Heart left ventricle (tissue), 16 donors: ENCODE measurements around the gene SLC6A3. TPM values are rescaled to one million over a fixed set of nuclear protein-coding genes. Genes with fewer than 3 reads are reported as not detected.
"Not testable (repeated sequence)": the region's sequence is repeated elsewhere in the genome, so short reads cannot be mapped to it uniquely, and the experiment has no call there.

ENCODE experiments used
- ATAC-seq, 4 donors: fragments of 200-7000 bp; cut with Tn5 transposase; one replicate each; pipeline ENCODE4 v1.9.1; 2020 to 2022; ENCODE audit warnings: moderate library complexity in 4 of 4, mild to moderate bottlenecking in 3 of 4, moderate number of reproducible peaks in 1 of 4
- DNase-seq, 5 donors: peaks; one replicate each; pipeline ENCODE4 v3.0.0-alpha.2; 2020
- H3K27ac ChIP-seq, 12 donors: fragments of 200-600 bp; sonication (generic) in 4 of 12; one replicate each; pipeline versions ENCODE4 v1.5.0 to v1.8.0; 2016 to 2022; ENCODE audit warnings: mild to moderate bottlenecking in 2 of 12
- H3K27me3 ChIP-seq, 9 donors: fragments of 200-600 bp; sonication (generic) in 2 of 9; one replicate each; pipeline versions ENCODE4 v1.5.1 to v1.8.0; 2016 to 2022; ENCODE audit warnings: mild to moderate bottlenecking in 3 of 9
- H3K36me3 ChIP-seq, 9 donors: fragments of 200-600 bp; sonication (generic) in 2 of 9; one replicate each; pipeline versions ENCODE4 v1.5.0 to v1.8.0; 2018 to 2022; ENCODE audit warnings: mild to moderate bottlenecking in 2 of 9
- H3K4me1 ChIP-seq, 12 donors: fragments of 200-600 bp; sonication (generic) in 4 of 12; one replicate each; pipeline versions ENCODE4 v1.5.0 to v1.8.0; 2016 to 2022; ENCODE audit warnings: mild to moderate bottlenecking in 3 of 12
- H3K4me3 ChIP-seq, 12 donors: fragments of 200-600 bp; sonication (generic) in 4 of 12; one replicate each; pipeline versions ENCODE4 v1.5.0 to v1.8.0; 2017 to 2022; ENCODE audit warnings: mild to moderate bottlenecking in 9 of 12, moderate library complexity in 4 of 12
- H3K9me3 ChIP-seq, 12 donors: fragments of 200-600 bp; sonication (generic) in 4 of 12; one replicate each; pipeline versions ENCODE4 v1.5.0 to v1.8.0; 2016 to 2022; ENCODE audit warnings: mild to moderate bottlenecking in 1 of 12
- CTCF ChIP-seq, 12 donors: fragments of 200-600 bp; sonication (generic) in 4 of 12; IDR thresholded peaks; one replicate each; pipeline versions ENCODE4 v1.5.0 to v1.8.0; 2018 to 2022; ENCODE audit warnings: antibody characterized with exemption in 12 of 12, mild to moderate bottlenecking in 5 of 12
- POLR2A ChIP-seq, 2 donors: fragments of 450-650 bp; IDR thresholded peaks; one replicate each; pipeline ENCODE4 v1.6.1; 2017; ENCODE audit warnings: antibody characterized with exemption in 2 of 2, mild to moderate bottlenecking in 2 of 2, moderate library complexity in 2 of 2
- WGBS, 4 donors: extraction: QIAGEN DNeasy Blood & Tissue Kit in 2 of 4; methylation state at CpG; one replicate each; pipeline versions ENCODE4 v1.1.5 to v1.1.7; 2013 to 2018; 5-methylcytosine and 5-hydroxymethylcytosine counted together
- intact Hi-C, 10 donors: fragments of 100-400 bp; cut with DNase I; formaldehyde crosslinking; loops; one replicate each; pipeline versions ENCODE4 v1.11.1 to v1.14.2; 2022
- polyA plus RNA-seq, 2 donors: library from polyadenylated mRNA; stranded (reverse); fragments of 200-250 nt; gene quantifications; one replicate each; pipeline ENCODE4 v1.2.3, GENCODE V29; 2013
- total RNA-seq, 9 donors: library from RNA; depleted of rRNA in 2 of 9; stranded (reverse); fragments of >200 nt in 2 of 9; fragmentation: NEBNext Ultra II Directional in 3 of 9; extraction: Animal tissue kit (Norgen Biotek cat#: 25700) in 3 of 9; gene quantifications; one replicate each; pipeline versions ENCODE4 v1.1.0 to v1.2.4, GENCODE V29; 2016 to 2023
- donor health status: ischemic (EF 13 %, LVEDD 7.1; RV severe dilation, severe dysfunction).
- donor health status: healthy with polysubstance abuse.
- donor health status: DM: no; HTN: yes; CAD: no.
- donor health status: DM: no; HTN: no; CAD: no.
- donor health status: ischemic (EF 25% LVEDD 6.9; RV normal size, moderate dysfunction).
- donor health status: ischemic (EF 25% LVEDD 5.7; RV mildly dilated, moderate dysfunction).
- donor health status: healthy.
- donor health status: DM: yes; HTN: yes; CAD: no.
- donor health status: ischemic (EF 35%, LVEDD 5.7; RV mildly dilated, moderate dysfunction).
- donor health status: nonischemic (EF 11% LVEDD 7.7; RV severe dilation, severe dysfunction).
- donor health status: DM: yes; HTN: yes; CAD: no.
- donor health status: PGD.
- donor health status: ischemic (EF 29% LVEDD 5.4; RV normal size, mild dysfunction).
- donor health status: nonischemic (EF 23%, LVEDD 6.1; RV moderate dilation, normal function).

Gene SLC6A3
- total and polyA plus RNA-seq, 11 donors = 0.06 to 0.29 (median 0.11) TPM; not detected in 7

GRCh38 chr5:1374679-1375055, 70.6 kb downstream of the SLC6A3 start:
- H3K27me3 ChIP-seq = peaks cover 0 to 18% (median 3%) of the 10 kb centered on the region in 9 donors
- ATAC-seq (no peak), DNase-seq (no peak)
- no peaks in the 10 kb centered on the region for H3K9me3 ChIP-seq
- intact Hi-C loops = no loop called here
- TF ChIP-seq POLR2A (IDR thresholded peaks at IDR 0.05) (no peak), CTCF (IDR thresholded peaks at IDR 0.05) (no peak)
- 47 to 59% (median 50%) methylated on average over 6 of the region's 6 CpGs for WGBS, 4 donors
- H3K27ac ChIP-seq = no peak overlapping the region
- H3K4me1 ChIP-seq = no peaks in the 10 kb centered on the region
- H3K4me3 ChIP-seq = no peak overlapping the region
- no peaks in the 10 kb centered on the region for H3K36me3 ChIP-seq

- DNase-seq (no peak), ATAC-seq (no peak)
- 65 to 76% (median 70%) methylated on average over 9 of the region's 9 CpGs for WGBS, 4 donors
- Histone ChIP-seq H3K4me1 (no peaks in the 10 kb centered on the region), H3K27me3 (peaks cover 0 to 13% (median 0%) of the 10 kb centered on the region in 9 donors), H3K36me3 (no peaks in the 10 kb centered on the region), H3K4me3 (no peak overlapping the region), H3K9me3 (no peaks in the 10 kb centered on the region), H3K27ac (no peak overlapping the region)
- intact Hi-C loops = no loop called here
- no peak for TF ChIP-seq POLR2A (IDR thresholded peaks at IDR 0.05)
Observed at GRCh38 chr5:1374030-1374678, 71.1 kb downstream of the SLC6A3 start.

GRCh38 chr5:1371972-1372342, 73.3 kb downstream of the SLC6A3 start:
- H3K9me3 ChIP-seq, DNase-seq, H3K4me1 ChIP-seq, intact Hi-C loops, ATAC-seq, H3K27ac ChIP-seq, H3K36me3 ChIP-seq, H3K4me3 ChIP-seq: not testable (repeated sequence)
- H3K27me3 ChIP-seq = peaks cover 0 to 14% (median 0%) of the 10 kb centered on the region in 9 donors
- WGBS, 4 donors = 88 to 94% (median 91%) methylated on average over 4 of the region's 4 CpGs

- DNase-seq = no peak
Observed at GRCh38 chr5:1371218-1371971, 73.8 kb downstream of the SLC6A3 start.

More at GRCh38 chr5:1371218-1371971, 73.8 kb downstream of the SLC6A3 start:
- peaks cover 0 to 16% (median 0%) of the 10 kb centered on the region in 9 donors for H3K27me3 ChIP-seq
- no peak for TF ChIP-seq CTCF (IDR thresholded peaks at IDR 0.05)
- H3K4me3 ChIP-seq = no peak overlapping the region
- intact Hi-C loops = no loop called here
- 78 to 87% (median 83%) methylated on average over 13 of the region's 13 CpGs for WGBS, 4 donors
- no peak for ATAC-seq
- no peaks in the 10 kb centered on the region for H3K4me1 ChIP-seq
- H3K9me3 ChIP-seq = no peaks in the 10 kb centered on the region
- H3K36me3 ChIP-seq = no peaks in the 10 kb centered on the region
- H3K27ac ChIP-seq = no peak overlapping the region
